Dendritic cell treated with granulocyte-macrophage colony-stimulating factor and Interleukin-4, amounts not matched to agents 40 ng/mL and 50 ng/mL, for 4 days (primary cell): ENCODE results near the gene BMP4.
"Not testable (repeated sequence)": the region's sequence is repeated elsewhere in the genome, so short reads cannot be mapped to it uniquely, and the experiment has no call there.

Experiments used
- H3K27ac Mint-ChIP-seq: one replicate; pipeline ENCODE4 v1.8.0; 2022; ENCODE audit warnings: mild to moderate bottlenecking, mixed read lengths
- H3K27me3 Mint-ChIP-seq: one replicate; pipeline ENCODE4 v1.8.0; 2022; ENCODE audit warnings: mild to moderate bottlenecking, mixed read lengths
- H3K36me3 Mint-ChIP-seq: one replicate; pipeline ENCODE4 v1.8.0; 2022; ENCODE audit warnings: low read depth, mixed read lengths
- H3K4me1 Mint-ChIP-seq: one replicate; pipeline ENCODE4 v1.8.0; 2022; ENCODE audit warnings: low read depth, mixed read lengths
- H3K4me3 Mint-ChIP-seq: one replicate; pipeline ENCODE4 v1.8.0; 2022; ENCODE audit warnings: mild to moderate bottlenecking, moderate library complexity, mixed read lengths
- H3K9me3 Mint-ChIP-seq: one replicate; pipeline ENCODE4 v1.8.0; 2022; ENCODE audit warnings: mixed read lengths
- intact Hi-C: fragments of 100-400 bp; cut with micrococcal nuclease; formaldehyde crosslinking; loops from one replicate; pipeline ENCODE4 v1.15.0; 2022

Gene BMP4

DNA sequence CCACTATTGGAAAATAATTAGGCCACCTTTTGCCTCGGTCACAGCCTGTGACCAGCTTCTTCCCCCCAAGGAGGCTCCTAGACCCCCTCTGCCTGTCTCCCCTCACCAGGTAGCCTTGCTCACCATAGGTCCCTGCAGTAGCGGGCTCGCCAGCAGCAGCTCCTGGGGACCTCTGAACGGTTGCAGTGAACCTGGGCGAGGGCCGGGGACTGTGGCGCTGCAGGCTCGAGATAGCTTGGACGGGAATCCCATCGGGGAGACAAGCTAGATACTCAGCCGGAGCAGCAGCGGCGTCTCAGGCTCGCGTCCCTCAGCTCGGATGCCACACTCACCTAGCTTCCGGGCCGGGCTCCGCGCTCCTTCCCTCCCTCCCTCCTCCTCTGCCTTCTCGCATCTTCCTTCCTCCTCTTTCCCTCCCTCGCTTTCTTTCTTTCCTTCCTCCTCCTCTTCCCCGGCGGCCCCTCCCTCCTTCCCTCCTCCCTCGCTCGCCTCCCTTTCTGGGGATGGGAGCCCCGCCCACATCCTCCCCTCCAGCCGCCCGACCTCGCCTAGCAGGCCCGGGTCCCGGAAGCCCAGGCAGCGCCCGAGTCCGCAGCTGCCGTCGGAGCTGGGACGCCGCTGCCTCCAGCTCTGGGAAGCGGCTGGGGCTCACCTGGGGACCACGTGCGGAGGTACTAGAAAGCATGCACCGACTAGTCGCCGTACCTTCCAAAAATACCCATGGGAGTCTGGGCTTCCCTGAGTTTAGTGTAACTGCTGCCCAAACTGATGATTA, at the start of gene BMP4:
Gene BMP4 (minus strand): TSS at position 399 of the 775 bp plus-strand sequence. CDS start 4,603 bp downstream, outside the sequence.
- peaks cover 29% of the 10 kb centered on the region for H3K4me1 Mint-ChIP-seq
- H3K27me3 Mint-ChIP-seq: peaks cover 78% of the 10 kb centered on the region
- H3K9me3 Mint-ChIP-seq: no peaks in the 10 kb centered on the region
- H3K27ac Mint-ChIP-seq: no peak within 1 kb of the TSS
- intact Hi-C loops: no loop called here
- H3K36me3 Mint-ChIP-seq: no peaks in the 10 kb centered on the region
- H3K4me3 Mint-ChIP-seq: no peak within 1 kb of the TSS

DNA sequence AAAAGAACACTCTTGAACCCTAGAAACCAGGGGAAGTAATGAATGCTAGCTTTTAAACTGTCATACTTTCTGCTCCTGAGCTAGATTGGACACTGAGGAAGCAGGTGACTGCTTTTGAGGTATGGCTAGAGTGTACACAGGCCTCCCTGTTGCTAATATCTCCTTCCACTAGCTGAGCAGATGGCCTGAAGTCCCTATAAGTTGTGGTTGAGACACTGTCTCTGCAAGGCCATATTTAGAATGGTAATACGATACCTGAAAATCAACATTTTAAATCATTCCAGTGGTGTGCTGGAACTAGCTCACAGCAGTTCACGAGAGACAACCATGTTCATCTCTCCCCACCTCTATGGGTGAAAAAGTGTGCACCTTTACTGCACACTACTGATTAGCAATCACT, 46.4 kb upstream of the BMP4 start:
- Mint-ChIP-seq H3K9me3 (peaks cover 24% of the 10 kb centered on the region), H3K27me3 (no peaks in the 10 kb centered on the region)

DNA sequence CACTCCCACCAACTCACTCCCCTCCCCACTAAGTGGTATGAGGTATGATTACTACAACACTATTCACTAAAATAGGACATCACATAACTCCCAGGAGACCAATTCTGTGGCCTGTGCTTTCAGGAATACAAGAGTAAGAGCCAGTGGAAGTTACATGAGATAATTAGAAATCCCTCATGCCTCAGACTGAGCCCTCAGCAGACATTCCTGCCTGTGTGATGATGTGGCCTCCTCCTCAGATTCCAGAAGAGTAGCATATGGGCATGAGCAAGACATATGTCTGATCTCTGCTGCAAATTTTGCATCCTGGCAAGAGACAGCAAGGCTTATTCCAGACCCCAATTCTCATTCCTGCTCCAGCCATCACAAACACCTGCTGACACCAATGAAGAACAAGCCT, 46.0 kb upstream of the BMP4 start:
- Mint-ChIP-seq H3K4me1 (no peaks in the 10 kb centered on the region), H3K4me3 (no peak overlapping the region), H3K9me3 (peaks cover 20% of the 10 kb centered on the region), H3K27ac (no peak overlapping the region), H3K36me3 (no peaks in the 10 kb centered on the region), H3K27me3 (no peaks in the 10 kb centered on the region)
- intact Hi-C loops: no loop called here

More for the DNA sequence above, 46.4 kb upstream of the BMP4 start:
- Mint-ChIP-seq H3K4me3 (no peak overlapping the region), H3K4me1 (no peaks in the 10 kb centered on the region), H3K27ac (no peak overlapping the region), H3K36me3 (no peaks in the 10 kb centered on the region)
- intact Hi-C loops: no loop called here

DNA sequence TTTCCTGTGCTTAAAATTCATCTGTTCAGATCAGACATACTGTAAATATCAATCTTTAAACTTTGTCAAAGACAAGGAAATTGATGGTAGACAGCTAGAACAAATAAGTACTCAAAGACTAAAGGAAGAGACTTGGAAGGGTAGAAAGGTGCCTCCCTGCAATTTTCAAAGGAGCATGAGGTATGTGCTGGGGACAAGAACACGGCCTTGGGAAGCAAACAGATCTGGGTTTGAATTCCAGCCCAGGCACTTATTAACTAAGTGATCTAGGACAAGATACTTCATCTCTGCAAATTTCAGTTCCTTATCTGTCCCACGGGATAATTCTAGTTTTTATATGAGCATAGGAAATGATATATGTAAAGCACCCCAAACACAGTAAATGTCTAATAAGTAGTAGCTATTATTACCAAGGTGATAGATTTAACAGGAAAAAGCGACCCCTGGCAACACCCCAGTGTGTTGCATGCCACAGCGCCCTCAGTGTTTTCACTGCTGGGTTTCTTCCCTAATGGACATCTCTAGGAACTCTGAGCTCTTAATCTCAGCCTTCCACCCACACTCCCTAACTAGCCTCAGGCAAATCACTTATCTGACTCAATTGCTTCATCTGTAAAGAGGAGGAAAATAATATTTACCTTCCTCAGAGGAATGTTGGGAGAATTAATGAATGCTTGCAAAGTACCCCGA, 44.7 kb upstream of the BMP4 start:
- intact Hi-C loops: no loop called here
- peaks cover 7% of the 10 kb centered on the region for H3K9me3 Mint-ChIP-seq
- no peaks in the 10 kb centered on the region for H3K36me3 Mint-ChIP-seq
- H3K4me1 Mint-ChIP-seq: no peaks in the 10 kb centered on the region
- no peak overlapping the region for H3K4me3 Mint-ChIP-seq
- H3K27ac Mint-ChIP-seq: no peak overlapping the region
- H3K27me3 Mint-ChIP-seq: no peaks in the 10 kb centered on the region

DNA sequence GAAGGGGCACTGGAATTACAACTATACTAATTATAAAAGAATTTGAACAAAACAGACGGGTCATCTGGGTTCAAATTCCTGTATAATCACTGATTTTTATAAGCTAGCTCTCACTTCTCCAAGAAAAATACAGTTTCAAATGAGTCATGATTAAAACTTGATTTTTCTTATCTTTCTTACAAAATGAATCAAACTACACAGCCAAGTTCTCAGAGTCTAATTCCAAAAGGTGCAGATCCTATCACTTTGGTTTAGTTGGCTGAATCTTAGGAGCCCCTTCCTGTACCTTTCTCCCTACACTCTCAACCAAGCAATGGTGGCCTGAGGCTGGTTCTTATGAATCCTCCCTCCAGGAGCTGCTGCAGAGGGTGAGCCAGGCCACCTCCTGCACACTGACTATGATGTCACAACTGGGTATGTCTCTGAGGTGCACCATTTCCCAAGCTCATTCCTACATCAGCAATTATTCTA, 43.8 kb upstream of the BMP4 start:
- H3K36me3 Mint-ChIP-seq: no peaks in the 10 kb centered on the region
- intact Hi-C loops: no loop called here
- H3K4me3 Mint-ChIP-seq: no peak overlapping the region
- no peak overlapping the region for H3K27ac Mint-ChIP-seq
- no peaks in the 10 kb centered on the region for H3K27me3 Mint-ChIP-seq
- no peaks in the 10 kb centered on the region for H3K4me1 Mint-ChIP-seq
- H3K9me3 Mint-ChIP-seq: no peaks in the 10 kb centered on the region

DNA sequence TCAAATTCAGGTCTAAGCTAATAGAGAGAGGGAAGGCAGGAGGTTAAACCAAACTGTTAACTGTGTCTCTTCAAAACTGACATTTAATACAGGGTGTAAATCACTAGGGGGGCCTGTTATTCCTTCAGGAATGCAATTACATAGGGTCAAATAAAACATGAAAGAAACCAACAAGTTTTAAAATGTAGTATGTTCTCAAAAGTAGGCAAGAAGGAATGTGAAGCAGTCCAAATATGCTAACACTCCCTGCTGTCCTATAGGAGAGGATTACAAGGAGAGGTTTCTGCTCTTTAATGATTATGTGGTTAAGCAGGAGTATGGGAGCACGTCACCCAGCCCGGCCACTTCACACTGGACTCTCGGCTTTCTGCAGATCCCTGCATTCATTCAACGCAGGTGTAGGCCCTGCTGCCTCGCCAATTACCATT, 42.5 kb upstream of the BMP4 start:
- Mint-ChIP-seq H3K4me1 (no peaks in the 10 kb centered on the region), H3K36me3 (no peaks in the 10 kb centered on the region), H3K27me3 (no peaks in the 10 kb centered on the region), H3K4me3 (no peak overlapping the region), H3K9me3 (no peaks in the 10 kb centered on the region), H3K27ac (no peak overlapping the region)
- intact Hi-C loops: no loop called here

DNA sequence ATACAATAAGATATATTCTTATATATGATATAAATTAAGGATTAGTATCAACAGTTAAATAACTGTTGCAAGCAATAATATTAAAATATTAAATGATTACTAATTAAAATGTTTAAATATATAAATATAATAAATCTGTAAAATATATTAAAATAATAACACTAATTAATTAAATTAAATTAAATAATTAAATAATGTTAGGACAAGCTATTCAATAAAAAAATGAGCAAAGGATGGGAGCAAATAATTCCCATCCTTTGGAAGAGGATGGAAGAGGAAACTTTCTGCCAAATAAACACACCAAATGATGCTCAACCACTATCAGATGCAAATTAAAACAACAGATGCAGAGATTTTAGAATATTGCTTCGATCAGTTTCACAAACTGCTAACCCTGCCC, 39.4 kb upstream of the BMP4 start:
- no peak overlapping the region for H3K4me3 Mint-ChIP-seq
- intact Hi-C loops: no loop called here
- H3K4me1 Mint-ChIP-seq: no peaks in the 10 kb centered on the region
- no peaks in the 10 kb centered on the region for H3K36me3 Mint-ChIP-seq
- H3K9me3 Mint-ChIP-seq: no peaks in the 10 kb centered on the region
- H3K27ac Mint-ChIP-seq: no peak overlapping the region
- no peaks in the 10 kb centered on the region for H3K27me3 Mint-ChIP-seq

DNA sequence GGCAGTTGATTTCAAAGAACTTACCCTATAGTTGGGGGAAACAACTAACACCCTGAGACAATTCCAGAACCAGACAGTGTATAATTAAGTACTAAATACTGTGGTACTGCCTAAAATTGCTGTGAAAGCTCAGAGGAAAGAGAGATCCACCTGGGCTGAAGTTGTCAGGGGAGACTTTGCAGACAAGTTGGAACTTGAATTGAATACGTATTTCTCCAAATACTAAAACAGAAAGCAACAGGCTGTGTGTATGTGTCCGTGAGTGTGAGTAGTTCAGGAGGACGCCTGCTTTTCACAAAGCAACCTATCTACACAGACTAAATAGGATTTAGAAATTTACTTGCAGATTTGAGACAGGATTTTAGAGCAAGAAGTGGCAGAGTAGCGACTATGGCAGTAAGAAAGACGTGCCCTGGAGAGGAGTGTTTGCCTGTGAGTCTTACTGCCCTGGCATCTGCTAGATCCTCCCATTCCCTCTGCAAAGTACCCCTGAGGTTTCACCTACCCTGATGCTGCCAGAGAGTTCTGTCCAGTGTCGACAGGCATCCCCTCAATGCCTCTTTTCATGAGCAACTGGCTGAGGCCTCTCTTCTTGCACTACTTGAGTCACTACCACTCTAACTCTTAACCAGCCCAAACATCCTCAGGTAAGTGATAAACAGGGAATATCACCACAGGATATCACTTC, 37.4 kb upstream of the BMP4 start:
- Mint-ChIP-seq H3K4me3 (no peak overlapping the region), H3K9me3 (no peaks in the 10 kb centered on the region)
- intact Hi-C loops: no loop called here

DNA sequence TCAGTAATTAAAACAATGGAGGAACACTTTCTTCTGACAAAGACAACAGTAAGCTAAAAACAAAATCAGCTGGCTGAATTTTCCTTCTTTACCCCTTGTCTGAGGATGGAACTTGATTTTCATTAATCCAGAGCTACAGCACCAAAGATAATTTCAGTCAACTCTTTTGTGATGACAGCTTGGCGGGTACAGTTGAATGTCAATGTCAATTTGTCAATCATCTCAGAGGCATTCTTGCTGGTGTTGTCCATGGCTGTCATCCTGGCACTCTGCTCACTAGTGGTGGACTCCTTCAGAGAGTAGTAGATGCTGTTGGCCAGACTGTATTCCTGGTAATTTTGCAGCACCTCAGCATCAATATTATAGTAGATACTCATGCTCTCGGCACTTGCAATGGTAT, 34.4 kb upstream of the BMP4 start:
- Mint-ChIP-seq H3K4me3 (no peak overlapping the region), H3K27me3 (no peaks in the 10 kb centered on the region), H3K4me1 (no peaks in the 10 kb centered on the region), H3K36me3 (no peaks in the 10 kb centered on the region), H3K9me3 (peaks cover 12% of the 10 kb centered on the region), H3K27ac (no peak overlapping the region)
- intact Hi-C loops: no loop called here

More for the DNA sequence above, 37.4 kb upstream of the BMP4 start:
- H3K27ac Mint-ChIP-seq: no peak overlapping the region
- no peaks in the 10 kb centered on the region for H3K27me3 Mint-ChIP-seq
- H3K4me1 Mint-ChIP-seq: no peaks in the 10 kb centered on the region
- no peaks in the 10 kb centered on the region for H3K36me3 Mint-ChIP-seq

DNA sequence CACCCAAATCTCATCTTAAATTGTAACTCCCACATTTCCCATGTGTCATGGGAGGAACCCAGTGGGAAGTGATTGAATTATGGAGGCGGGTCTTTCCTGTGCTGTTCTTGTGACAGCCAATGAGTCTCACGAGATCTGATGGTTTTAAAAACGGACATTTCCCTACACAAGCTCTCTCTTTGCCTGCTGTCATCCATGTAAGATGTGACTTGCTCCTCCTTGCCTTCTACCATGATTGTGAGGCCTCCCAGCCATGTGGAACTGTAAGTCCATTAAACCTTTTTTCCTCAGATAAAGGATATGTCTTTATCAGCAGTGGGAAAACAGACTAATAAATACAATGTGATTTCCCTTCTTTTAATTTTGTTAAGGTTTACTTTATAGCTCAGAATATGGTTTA, 30.1 kb upstream of the BMP4 start:
- intact Hi-C loops, H3K27ac Mint-ChIP-seq, H3K36me3 Mint-ChIP-seq, H3K4me3 Mint-ChIP-seq, H3K4me1 Mint-ChIP-seq, H3K27me3 Mint-ChIP-seq: not testable (repeated sequence)
- peaks cover 29% of the 10 kb centered on the region for H3K9me3 Mint-ChIP-seq

DNA sequence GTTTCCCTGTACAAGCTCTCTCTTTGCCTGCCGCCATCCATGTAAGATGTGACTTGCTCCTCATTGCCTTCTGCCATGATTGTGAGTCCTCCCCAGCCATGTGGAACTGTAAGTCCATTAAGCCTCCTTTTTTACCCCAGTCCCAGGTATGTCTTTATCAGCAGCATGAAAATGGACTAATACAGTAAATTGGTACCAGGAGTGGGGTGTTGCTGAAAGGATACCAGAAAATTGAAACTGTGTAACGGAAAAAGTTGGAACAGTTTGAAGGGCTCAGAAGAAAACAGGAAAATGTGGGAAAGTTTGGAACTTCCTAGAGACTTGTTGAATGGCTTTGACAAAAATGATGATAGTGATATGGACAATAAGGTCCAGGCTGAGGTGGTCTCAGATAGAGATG, 28.3 kb upstream of the BMP4 start:
- H3K9me3 Mint-ChIP-seq: peaks cover 29% of the 10 kb centered on the region
- intact Hi-C loops, H3K36me3 Mint-ChIP-seq, H3K4me3 Mint-ChIP-seq, H3K27me3 Mint-ChIP-seq, H3K4me1 Mint-ChIP-seq, H3K27ac Mint-ChIP-seq: not testable (repeated sequence)

DNA sequence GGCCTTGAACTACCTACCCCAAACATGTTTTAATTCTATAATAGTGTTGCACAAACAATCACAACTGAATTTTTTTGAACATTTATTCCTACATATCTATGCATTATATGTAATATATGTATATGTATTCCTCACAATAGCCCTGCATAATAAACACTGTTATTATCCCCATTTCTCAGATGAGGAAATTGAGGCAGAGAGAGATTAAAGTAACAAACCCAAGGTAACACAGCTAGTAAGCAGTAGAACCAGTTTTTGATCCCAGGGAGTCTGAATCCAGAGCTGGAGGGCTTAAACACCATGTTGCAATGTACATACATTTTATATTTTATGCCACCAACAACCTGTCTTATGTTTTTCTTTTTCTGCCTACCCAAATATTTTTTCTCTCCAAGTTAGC, 26.5 kb upstream of the BMP4 start:
- H3K4me1 Mint-ChIP-seq: no peaks in the 10 kb centered on the region
- H3K9me3 Mint-ChIP-seq: peaks cover 29% of the 10 kb centered on the region
- no peak overlapping the region for H3K4me3 Mint-ChIP-seq
- peaks cover 1% of the 10 kb centered on the region for H3K27me3 Mint-ChIP-seq
- no peaks in the 10 kb centered on the region for H3K36me3 Mint-ChIP-seq
- H3K27ac Mint-ChIP-seq: no peak overlapping the region
- intact Hi-C loops: no loop called here

DNA sequence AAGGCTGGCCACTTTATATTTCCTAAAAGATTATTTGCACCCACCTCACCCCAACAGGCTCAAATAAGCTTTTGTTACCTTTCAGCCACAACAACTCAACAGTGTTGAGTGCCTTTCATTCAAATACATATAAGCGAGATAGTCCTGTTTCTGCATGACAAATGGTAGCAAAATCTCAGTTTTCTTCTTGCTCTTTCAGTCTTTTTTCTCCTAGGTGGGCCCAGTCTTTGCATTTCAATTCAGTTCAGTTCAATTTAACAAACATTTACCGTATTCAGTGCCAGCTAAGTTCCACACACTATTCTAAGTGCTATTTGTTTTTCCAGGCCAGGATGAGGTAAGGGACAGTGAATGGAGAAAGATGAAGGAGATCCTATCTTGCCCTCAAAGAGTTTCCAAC, 25.9 kb upstream of the BMP4 start:
- Mint-ChIP-seq H3K9me3 (peaks cover 29% of the 10 kb centered on the region), H3K27ac (no peak overlapping the region), H3K27me3 (peaks cover 1% of the 10 kb centered on the region), H3K4me1 (no peaks in the 10 kb centered on the region), H3K4me3 (no peak overlapping the region), H3K36me3 (no peaks in the 10 kb centered on the region)
- intact Hi-C loops: no loop called here
